GM12891 (cell line): Measurements from ENCODE around the gene TENT5C.

ENCODE experiments used
- POLR2A ChIP-seq: IDR thresholded peaks from 2 replicates; pipeline ENCODE4 v1.6.1; 2011; ENCODE audit warnings: low read depth, low read length, control low read depth
- POLR2AphosphoS5 ChIP-seq: IDR thresholded peaks from 2 replicates; pipeline ENCODE4 v1.6.1; 2011; ENCODE audit warnings: low read depth, low read length, control low read depth
- TAF1 ChIP-seq: IDR thresholded peaks from 2 replicates; pipeline ENCODE4 v1.6.1; 2011; ENCODE audit warnings: low read depth, low read length, control low read depth

GRCh38 chr1:117635805-117636204, 30.0 kb downstream of the TENT5C start:
- TF ChIP-seq POLR2A (no peak), POLR2AphosphoS5 (no peak), TAF1 (no peak)
